Ascending aorta (tissue), 2 donors: ENCODE measurements around the gene FLYWCH2. TPM values are rescaled to one million over a fixed set of nuclear protein-coding genes. Genes with fewer than 3 reads are reported as not detected.

ENCODE experiments used
- DNase-seq, 2 donors: peaks; one replicate each; pipeline ENCODE4 v3.0.0-alpha.2; 2019; ENCODE audit warnings: low spot score in 2 of 2
- H3K27ac ChIP-seq, 2 donors: fragments of 200-600 bp; sonication (generic); one replicate each; pipeline ENCODE4 v1.5.1; 2016 to 2017; ENCODE audit warnings: mild to moderate bottlenecking in 1 of 2
- H3K27me3 ChIP-seq: fragments of 200-600 bp; sonication (generic); one replicate; pipeline ENCODE4 v1.5.1; 2017
- H3K36me3 ChIP-seq, 2 donors: fragments of 200-600 bp; sonication (generic); one replicate each; pipeline ENCODE4 v1.5.1; 2016
- H3K4me1 ChIP-seq, 2 donors: fragments of 200-600 bp; sonication (generic); one replicate each; pipeline ENCODE4 v1.5.1; 2016 to 2017; ENCODE audit warnings: mild to moderate bottlenecking in 1 of 2
- H3K4me3 ChIP-seq, 2 donors: fragments of 200-600 bp; sonication (generic); one replicate each; pipeline ENCODE4 v1.5.1; 2016 to 2017; ENCODE audit warnings: mild to moderate bottlenecking in 1 of 2
- H3K9me3 ChIP-seq, 2 donors: fragments of 200-600 bp; sonication (generic); one replicate each; pipeline ENCODE4 v1.5.1; 2016
- intact Hi-C: fragments of 100-400 bp; cut with DNase I; formaldehyde crosslinking; loops from one replicate; pipeline ENCODE4 v1.15.1; 2023
- total RNA-seq: library from RNA; depleted of rRNA; stranded (reverse); fragments of >200 nt; gene quantifications from one replicate; pipeline ENCODE4 v1.1.0, GENCODE V29; 2016
- TF ChIP-seq, protein P1 (sequence below), 3 experiments: fragments of 200-600 bp in 2 of 3; fragments of 450-650 bp in 1 of 3; sonication (generic) in 2 of 3; IDR thresholded peaks; one replicate each; pipeline ENCODE4 v1.5.1; 2016 to 2019; ENCODE audit warnings: antibody characterized with exemption in 3 of 3, mild to moderate bottlenecking in 1 of 3, moderate library complexity in 1 of 3

Gene FLYWCH2
- total RNA-seq, 1 donor from 2014 or later: 109 TPM

DNA sequence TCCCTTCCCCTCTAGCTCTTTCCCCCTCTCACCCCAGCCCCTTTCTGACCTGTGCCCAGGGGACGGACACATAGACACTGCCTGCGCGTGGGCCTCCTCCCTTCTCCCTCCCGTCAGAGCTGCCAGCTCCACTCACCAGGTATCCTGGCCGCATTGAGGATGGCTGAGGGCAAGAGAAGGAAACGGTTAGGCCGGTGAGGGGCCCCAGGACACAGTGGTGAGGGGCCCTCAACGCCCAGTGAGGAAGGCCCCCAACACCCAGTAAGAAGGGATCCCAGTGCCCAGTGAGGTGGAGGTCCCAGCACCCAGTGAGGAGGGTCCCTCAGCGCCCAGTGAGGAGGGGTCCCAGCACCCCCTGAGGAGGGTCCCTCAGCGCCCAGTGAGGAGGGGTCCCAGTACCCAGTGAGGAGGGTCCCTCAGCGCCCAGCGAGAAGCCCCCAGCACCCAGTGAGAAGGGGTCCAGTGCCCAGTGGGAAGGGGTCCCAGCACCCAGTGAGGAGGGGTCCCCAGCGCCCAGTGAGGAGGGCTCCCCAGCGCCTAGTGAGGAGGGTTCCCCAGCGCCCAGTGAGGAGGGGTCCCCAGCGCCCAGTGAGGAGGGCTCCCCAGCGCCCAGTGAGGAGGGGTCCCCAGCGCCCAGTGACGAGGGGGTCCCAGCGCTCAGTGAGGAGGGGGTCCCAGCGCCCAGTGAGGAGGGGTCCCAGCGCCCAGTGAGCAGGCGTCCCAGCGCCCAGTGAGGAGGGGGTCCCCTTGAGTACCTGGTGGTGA lies 26.1 kb upstream of the FLYWCH2 start:
- no peak for DNase-seq
- no peak overlapping the region for H3K4me3 ChIP-seq
- intact Hi-C loops: no loop called here

DNA sequence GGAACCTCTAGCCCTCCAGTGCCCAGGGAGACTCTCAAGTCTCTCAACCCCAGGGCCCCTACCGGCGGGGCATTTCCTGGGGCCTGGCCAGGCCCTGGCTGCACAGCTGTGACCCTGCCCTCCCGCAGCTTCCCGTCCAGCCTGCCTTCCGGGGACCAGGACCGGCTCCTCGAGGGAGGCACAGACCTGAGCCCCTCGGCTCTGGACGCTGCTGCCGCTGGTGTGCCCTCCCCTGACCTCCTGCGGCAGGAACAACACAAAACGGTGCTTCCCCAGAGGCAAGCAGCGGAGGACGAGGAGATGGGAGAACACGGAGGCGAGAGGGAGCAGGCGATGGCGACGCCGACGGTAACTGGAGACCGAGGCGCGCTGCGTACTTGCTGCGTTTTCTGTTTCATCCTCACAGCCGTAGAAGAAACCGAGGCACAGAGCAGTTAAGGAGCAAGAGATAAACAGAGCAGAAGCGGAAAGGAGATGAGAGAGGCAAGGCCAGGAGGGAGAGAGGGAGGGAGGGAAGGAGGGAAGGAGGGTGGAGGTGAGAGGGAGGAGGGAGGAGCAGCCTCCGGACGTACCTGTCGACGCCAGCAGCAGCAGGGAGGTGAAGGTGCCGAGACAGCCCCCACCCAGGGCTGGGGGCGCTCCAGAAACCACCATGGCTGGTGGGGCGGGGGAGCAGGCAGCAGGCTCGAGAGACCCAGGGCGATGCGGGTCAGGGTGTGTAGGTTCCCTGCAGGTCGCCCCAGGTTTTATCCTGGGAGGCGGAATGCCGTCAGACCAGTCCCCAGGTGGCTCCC lies 25.4 kb upstream of the FLYWCH2 start, which contains the start of gene PRSS22:
PRSS22 (minus strand) TSS at position 720 of the 794 bp plus-strand sequence; CDS start at position 654, 66 bp downstream.
- TF ChIP-seq, protein P1, sequence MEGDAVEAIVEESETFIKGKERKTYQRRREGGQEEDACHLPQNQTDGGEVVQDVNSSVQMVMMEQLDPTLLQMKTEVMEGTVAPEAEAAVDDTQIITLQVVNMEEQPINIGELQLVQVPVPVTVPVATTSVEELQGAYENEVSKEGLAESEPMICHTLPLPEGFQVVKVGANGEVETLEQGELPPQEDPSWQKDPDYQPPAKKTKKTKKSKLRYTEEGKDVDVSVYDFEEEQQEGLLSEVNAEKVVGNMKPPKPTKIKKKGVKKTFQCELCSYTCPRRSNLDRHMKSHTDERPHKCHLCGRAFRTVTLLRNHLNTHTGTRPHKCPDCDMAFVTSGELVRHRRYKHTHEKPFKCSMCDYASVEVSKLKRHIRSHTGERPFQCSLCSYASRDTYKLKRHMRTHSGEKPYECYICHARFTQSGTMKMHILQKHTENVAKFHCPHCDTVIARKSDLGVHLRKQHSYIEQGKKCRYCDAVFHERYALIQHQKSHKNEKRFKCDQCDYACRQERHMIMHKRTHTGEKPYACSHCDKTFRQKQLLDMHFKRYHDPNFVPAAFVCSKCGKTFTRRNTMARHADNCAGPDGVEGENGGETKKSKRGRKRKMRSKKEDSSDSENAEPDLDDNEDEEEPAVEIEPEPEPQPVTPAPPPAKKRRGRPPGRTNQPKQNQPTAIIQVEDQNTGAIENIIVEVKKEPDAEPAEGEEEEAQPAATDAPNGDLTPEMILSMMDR (IDR thresholded peaks at IDR 0.05): no peak
- peak within 1 kb of the TSS in 1 of 2 donors; percentile 27 for H3K4me3 ChIP-seq
- DNase-seq: no peak
- no peaks in the 10 kb centered on the region for H3K36me3 ChIP-seq
- H3K27me3 ChIP-seq: peaks cover 11% of the 10 kb centered on the region
- H3K9me3 ChIP-seq: no peaks in the 10 kb centered on the region
- intact Hi-C loops: no loop called here
- no peaks in the 10 kb centered on the region for H3K4me1 ChIP-seq
- no peak within 1 kb of the TSS for H3K27ac ChIP-seq

More for the DNA sequence above, 26.1 kb upstream of the FLYWCH2 start:
- Histone ChIP-seq H3K27ac (no peak overlapping the region), H3K27me3 (peaks cover 11% of the 10 kb centered on the region), H3K4me1 (no peaks in the 10 kb centered on the region), H3K36me3 (no peaks in the 10 kb centered on the region), H3K9me3 (no peaks in the 10 kb centered on the region)
- TF ChIP-seq, protein P1 (IDR thresholded peaks at IDR 0.05): no peak

DNA sequence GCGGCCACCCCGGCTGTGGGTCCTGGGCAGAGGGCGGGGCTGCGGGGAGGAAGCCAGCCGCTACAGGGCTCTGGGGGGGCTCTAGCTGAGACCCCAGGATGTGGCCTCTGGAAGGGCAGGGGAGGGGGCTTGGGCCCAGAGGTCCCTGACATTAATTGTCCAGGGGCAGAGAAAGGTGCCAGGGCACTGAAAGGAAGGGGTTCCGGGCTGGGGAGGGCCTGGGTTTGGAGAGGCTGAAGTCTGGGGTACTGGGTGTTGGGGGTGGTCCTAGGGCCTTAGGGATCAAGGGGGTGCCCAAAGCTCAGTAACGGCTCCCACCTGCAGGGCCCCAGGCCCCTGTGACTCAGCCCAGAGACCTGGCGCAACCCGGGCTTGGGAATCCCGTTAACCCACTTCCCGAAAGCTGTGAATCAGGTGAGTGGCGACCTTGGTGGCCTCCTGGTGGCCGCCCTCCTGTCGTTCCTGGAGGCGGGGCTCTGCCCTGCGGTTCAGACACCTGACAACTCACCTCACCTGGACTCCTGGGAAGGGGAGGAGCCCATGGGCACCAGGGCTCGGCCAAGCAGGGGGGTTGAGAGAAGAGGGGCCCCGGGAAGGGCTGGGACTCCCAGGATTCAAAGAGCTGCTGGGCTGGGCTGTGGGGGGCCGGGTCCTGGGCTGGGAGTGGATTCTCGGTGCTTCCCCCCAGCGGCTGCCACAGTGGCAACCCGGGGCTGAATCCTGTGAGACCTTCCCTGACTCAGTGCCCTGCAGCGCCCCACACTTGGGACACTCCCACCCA lies 24.6 kb upstream of the FLYWCH2 start:
- no peak for DNase-seq
- Histone ChIP-seq H3K27ac (no peak overlapping the region), H3K4me3 (no peak overlapping the region), H3K36me3 (no peaks in the 10 kb centered on the region), H3K27me3 (peaks cover 11% of the 10 kb centered on the region), H3K4me1 (no peaks in the 10 kb centered on the region), H3K9me3 (no peaks in the 10 kb centered on the region)
- TF ChIP-seq, protein P1 (IDR thresholded peaks at IDR 0.05): no peak
- intact Hi-C loops: no loop called here

DNA sequence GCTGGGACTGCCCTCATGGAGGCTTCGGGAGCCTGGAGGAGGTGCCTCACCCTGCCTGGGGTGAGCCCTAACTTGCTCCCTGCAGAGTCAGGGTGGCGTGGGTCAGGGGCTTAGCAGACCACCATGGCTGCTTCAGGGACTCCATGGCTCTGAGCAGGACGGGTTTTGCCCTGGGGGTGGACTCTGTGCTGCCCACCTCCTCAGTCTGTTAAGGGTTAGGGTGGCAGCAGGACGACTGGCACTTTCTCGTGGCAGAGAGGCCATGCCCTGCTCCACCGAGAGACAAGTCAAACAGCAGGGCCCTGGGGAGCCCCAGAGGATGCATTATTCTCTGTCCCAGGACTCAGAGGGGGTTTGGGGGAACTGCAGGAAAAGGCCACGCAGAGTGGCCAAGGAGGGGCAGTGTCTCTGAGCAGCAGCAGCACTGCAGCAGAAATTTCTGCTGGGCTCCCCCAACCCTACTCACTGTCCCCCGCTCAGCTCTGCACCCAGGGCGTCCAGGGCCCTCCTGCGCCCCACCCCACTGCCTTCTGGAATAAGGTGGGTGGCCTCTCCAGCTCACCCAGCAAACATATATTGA lies 23.2 kb upstream of the FLYWCH2 start:
- DNase-seq: no peak
- intact Hi-C loops: no loop called here
- Histone ChIP-seq H3K9me3 (no peaks in the 10 kb centered on the region), H3K27ac (no peak overlapping the region), H3K4me3 (no peak overlapping the region), H3K27me3 (peaks cover 11% of the 10 kb centered on the region), H3K36me3 (no peaks in the 10 kb centered on the region), H3K4me1 (no peaks in the 10 kb centered on the region)
- TF ChIP-seq, protein P1 (IDR thresholded peaks at IDR 0.05): no peak
